ENCODE data around the gene SPACA6. TPM values are rescaled to one million over a fixed set of nuclear protein-coding genes. Genes with fewer than 3 reads are reported as not detected.

The SPACA6 gene
- total and polyA plus RNA-seq, 4 donors, result 2.6 to 23.2 (median 14.7) TPM

- H3K4me1 ChIP-seq (ENCODE audit: control insufficient read depth, insufficient read depth, low read length), result peaks cover 31% of the 10 kb centered on the region
- H3K27me3 ChIP-seq (ENCODE audit: control insufficient read depth, insufficient read depth, low read length), result no peaks in the 10 kb centered on the region
- peak overlapping the region; percentile 49 for H3K4me3 ChIP-seq (ENCODE audit: low read depth, low read length)
- peak in 1 of 6 donors; percentile 8 for DNase-seq (ENCODE audit: low read depth in 4 of 6, low spot score in 6 of 6)
- H3K9me3 ChIP-seq (ENCODE audit: control insufficient read depth, insufficient read depth, low read length), result no peaks in the 10 kb centered on the region
- H3K27ac ChIP-seq (ENCODE audit: low read depth, low read length), result peak overlapping the region; percentile 84
- 39% methylated on average over 46 of the region's 46 CpGs for WGBS (ENCODE audit: insufficient coverage)
- peaks cover 52% of the 10 kb centered on the region for H3K36me3 ChIP-seq (ENCODE audit: control insufficient read depth, insufficient read depth, low read length)
Measured at GRCh38 chr19:51702825-51703574, 9.9 kb downstream of the SPACA6 start.

GRCh38 chr19:51703575-51704515 is 10.7 kb downstream of the SPACA6 start:
- H3K36me3 ChIP-seq (ENCODE audit: control insufficient read depth, insufficient read depth, low read length), result peaks cover 48% of the 10 kb centered on the region
- under 1% methylated on average over 66 of the region's 74 CpGs for WGBS (ENCODE audit: insufficient coverage)
- no peaks in the 10 kb centered on the region for H3K27me3 ChIP-seq (ENCODE audit: control insufficient read depth, insufficient read depth, low read length)
- peak overlapping the region; percentile 49 for H3K4me3 ChIP-seq (ENCODE audit: low read depth, low read length)
- DNase-seq (ENCODE audit: low read depth in 4 of 6, low spot score in 6 of 6), result peak in 5 of 6 donors; percentile 80 to 98 (median 90)
- peak overlapping the region; percentile 84 for H3K27ac ChIP-seq (ENCODE audit: low read depth, low read length)
- H3K9me3 ChIP-seq (ENCODE audit: control insufficient read depth, insufficient read depth, low read length), result no peaks in the 10 kb centered on the region
- peaks cover 31% of the 10 kb centered on the region for H3K4me1 ChIP-seq (ENCODE audit: control insufficient read depth, insufficient read depth, low read length)

- no peaks in the 10 kb centered on the region for H3K9me3 ChIP-seq (ENCODE audit: control insufficient read depth, insufficient read depth, low read length)
- peak overlapping the region; percentile 49 for H3K4me3 ChIP-seq (ENCODE audit: low read depth, low read length)
- no peaks in the 10 kb centered on the region for H3K27me3 ChIP-seq (ENCODE audit: control insufficient read depth, insufficient read depth, low read length)
- H3K36me3 ChIP-seq (ENCODE audit: control insufficient read depth, insufficient read depth, low read length), result peaks cover 48% of the 10 kb centered on the region
- 45% methylated on average over 3 of the region's 4 CpGs for WGBS (ENCODE audit: insufficient coverage)
- peaks cover 31% of the 10 kb centered on the region for H3K4me1 ChIP-seq (ENCODE audit: control insufficient read depth, insufficient read depth, low read length)
- peak overlapping the region; percentile 74 for H3K27ac ChIP-seq (ENCODE audit: low read depth, low read length)
- DNase-seq (ENCODE audit: low read depth in 4 of 6, low spot score in 6 of 6), result no peak
Measured at GRCh38 chr19:51704626-51705025, 11.5 kb downstream of the SPACA6 start.

GRCh38 chr19:51706296-51706695 is 13.2 kb downstream of the SPACA6 start:
- Histone ChIP-seq H3K27me3 (ENCODE audit: control insufficient read depth, insufficient read depth, low read length) (no peaks in the 10 kb centered on the region), H3K4me1 (ENCODE audit: control insufficient read depth, insufficient read depth, low read length) (peaks cover 31% of the 10 kb centered on the region), H3K4me3 (ENCODE audit: low read depth, low read length) (no peak overlapping the region), H3K36me3 (ENCODE audit: control insufficient read depth, insufficient read depth, low read length) (peaks cover 45% of the 10 kb centered on the region), H3K27ac (ENCODE audit: low read depth, low read length) (no peak overlapping the region), H3K9me3 (ENCODE audit: control insufficient read depth, insufficient read depth, low read length) (no peaks in the 10 kb centered on the region)
- 90% methylated on average over 4 of the region's 4 CpGs for WGBS (ENCODE audit: insufficient coverage)
- no peak for DNase-seq (ENCODE audit: low read depth in 4 of 6, low spot score in 6 of 6)

GRCh38 chr19:51706885-51707284 is 13.8 kb downstream of the SPACA6 start:
- no peak for DNase-seq (ENCODE audit: low read depth in 4 of 6, low spot score in 6 of 6)
- 89% methylated on average over 3 of the region's 3 CpGs for WGBS (ENCODE audit: insufficient coverage)
- H3K9me3 ChIP-seq (ENCODE audit: control insufficient read depth, insufficient read depth, low read length), result no peaks in the 10 kb centered on the region
- H3K27me3 ChIP-seq (ENCODE audit: control insufficient read depth, insufficient read depth, low read length), result no peaks in the 10 kb centered on the region
- H3K36me3 ChIP-seq (ENCODE audit: control insufficient read depth, insufficient read depth, low read length), result peaks cover 39% of the 10 kb centered on the region
- no peak overlapping the region for H3K27ac ChIP-seq (ENCODE audit: low read depth, low read length)
- peaks cover 31% of the 10 kb centered on the region for H3K4me1 ChIP-seq (ENCODE audit: control insufficient read depth, insufficient read depth, low read length)
- H3K4me3 ChIP-seq (ENCODE audit: low read depth, low read length), result no peak overlapping the region

- Histone ChIP-seq H3K27me3 (ENCODE audit: control insufficient read depth, insufficient read depth, low read length) (no peaks in the 10 kb centered on the region), H3K4me1 (ENCODE audit: control insufficient read depth, insufficient read depth, low read length) (peaks cover 12% of the 10 kb centered on the region), H3K9me3 (ENCODE audit: control insufficient read depth, insufficient read depth, low read length) (no peaks in the 10 kb centered on the region), H3K4me3 (ENCODE audit: low read depth, low read length) (no peak overlapping the region), H3K36me3 (ENCODE audit: control insufficient read depth, insufficient read depth, low read length) (peaks cover 34% of the 10 kb centered on the region), H3K27ac (ENCODE audit: low read depth, low read length) (no peak overlapping the region)
- WGBS (ENCODE audit: insufficient coverage), result 85% methylated on average over 4 of the region's 4 CpGs
- DNase-seq (ENCODE audit: low read depth in 4 of 6, low spot score in 6 of 6), result no peak
Measured at GRCh38 chr19:51708811-51709210, 15.7 kb downstream of the SPACA6 start.

GRCh38 chr19:51709575-51709974 is 16.4 kb downstream of the SPACA6 start:
- DNase-seq (ENCODE audit: low read depth in 4 of 6, low spot score in 6 of 6), result no peak
- Histone ChIP-seq H3K36me3 (ENCODE audit: control insufficient read depth, insufficient read depth, low read length) (peaks cover 33% of the 10 kb centered on the region), H3K4me3 (ENCODE audit: low read depth, low read length) (no peak overlapping the region), H3K27me3 (ENCODE audit: control insufficient read depth, insufficient read depth, low read length) (no peaks in the 10 kb centered on the region), H3K9me3 (ENCODE audit: control insufficient read depth, insufficient read depth, low read length) (no peaks in the 10 kb centered on the region), H3K4me1 (ENCODE audit: control insufficient read depth, insufficient read depth, low read length) (peaks cover 5% of the 10 kb centered on the region), H3K27ac (ENCODE audit: low read depth, low read length) (no peak overlapping the region)
- 70% methylated on average over 6 of the region's 6 CpGs for WGBS (ENCODE audit: insufficient coverage)

- DNase-seq (ENCODE audit: low read depth in 4 of 6, low spot score in 6 of 6), result no peak
- WGBS (ENCODE audit: insufficient coverage), result 84% methylated on average over 2 of the region's 2 CpGs
- Histone ChIP-seq H3K4me1 (ENCODE audit: control insufficient read depth, insufficient read depth, low read length) (no peaks in the 10 kb centered on the region), H3K9me3 (ENCODE audit: control insufficient read depth, insufficient read depth, low read length) (no peaks in the 10 kb centered on the region), H3K27ac (ENCODE audit: low read depth, low read length) (no peak overlapping the region), H3K27me3 (ENCODE audit: control insufficient read depth, insufficient read depth, low read length) (no peaks in the 10 kb centered on the region), H3K4me3 (ENCODE audit: low read depth, low read length) (no peak overlapping the region), H3K36me3 (ENCODE audit: control insufficient read depth, insufficient read depth, low read length) (peaks cover 29% of the 10 kb centered on the region)
Measured at GRCh38 chr19:51710163-51710562, 17.0 kb downstream of the SPACA6 start.

GRCh38 chr19:51711702-51712101 is 18.6 kb downstream of the SPACA6 start:
- 100% methylated on average over 1 of the region's 1 CpG for WGBS (ENCODE audit: insufficient coverage)

More at GRCh38 chr19:51711702-51712101, 18.6 kb downstream of the SPACA6 start:
- peaks cover 15% of the 10 kb centered on the region for H3K36me3 ChIP-seq (ENCODE audit: control insufficient read depth, insufficient read depth, low read length)
- no peaks in the 10 kb centered on the region for H3K4me1 ChIP-seq (ENCODE audit: control insufficient read depth, insufficient read depth, low read length)
- no peak overlapping the region for H3K4me3 ChIP-seq (ENCODE audit: low read depth, low read length)
- no peak overlapping the region for H3K27ac ChIP-seq (ENCODE audit: low read depth, low read length)
- H3K27me3 ChIP-seq (ENCODE audit: control insufficient read depth, insufficient read depth, low read length), result no peaks in the 10 kb centered on the region
- H3K9me3 ChIP-seq (ENCODE audit: control insufficient read depth, insufficient read depth, low read length), result no peaks in the 10 kb centered on the region
- DNase-seq (ENCODE audit: low read depth in 4 of 6, low spot score in 6 of 6), result no peak

Data from spinal cord (tissue), 10 donors.